ENCODE data around the gene TAX1BP3. TPM values are rescaled to one million over a fixed set of nuclear protein-coding genes. Genes with fewer than 3 reads are reported as not detected.

Gene TAX1BP3
- total RNA-seq, 4 donors from 2014 or later = 103 to 245 (median 202) TPM

- Histone ChIP-seq H3K4me1 (peaks cover 20% of the 10 kb centered on the region), H3K9me3 (peaks cover 4% of the 10 kb centered on the region), H3K27me3 (peaks cover 72% of the 10 kb centered on the region), H3K36me3 (no peaks in the 10 kb centered on the region), H3K4me3 (peak within 1 kb of the TSS; percentile 53), H3K27ac (no peak within 1 kb of the TSS)
- no peak for DNase-seq (ENCODE audit: low spot score in 2 of 2)
- TF ChIP-seq CTCF (IDR thresholded peaks at IDR 0.05) (no peak), POLR2AphosphoS5 (IDR thresholded peaks at IDR 0.05) (no peak), POLR2A (IDR thresholded peaks at IDR 0.05) (no peak), EP300 (IDR thresholded peaks at IDR 0.05) (no peak)
- WGBS = under 1% methylated on average over 16 of the region's 65 CpGs
Measured at GRCh38 chr17:3695723-3696411, 27.5 kb upstream of the TAX1BP3 start, which contains the start of gene P2RX5. Gene P2RX5, minus strand, starts transcription at chr17:3696155. Its CDS starts 150 bp downstream, at chr17:3696005.

GRCh38 chr17:3695129-3695722 is 26.8 kb upstream of the TAX1BP3 start:
- 9% methylated on average over 3 of the region's 17 CpGs for WGBS
- Histone ChIP-seq H3K9me3 (peaks cover 4% of the 10 kb centered on the region), H3K27ac (no peak overlapping the region), H3K36me3 (no peaks in the 10 kb centered on the region), H3K4me3 (peak overlapping the region; percentile 53), H3K27me3 (peaks cover 76% of the 10 kb centered on the region), H3K4me1 (peaks cover 20% of the 10 kb centered on the region)
- TF ChIP-seq CTCF (IDR thresholded peaks at IDR 0.05) (no peak), POLR2AphosphoS5 (IDR thresholded peaks at IDR 0.05) (no peak), EP300 (IDR thresholded peaks at IDR 0.05) (no peak), POLR2A (IDR thresholded peaks at IDR 0.05) (no peak)
- DNase-seq (ENCODE audit: low spot score in 2 of 2) = no peak

GRCh38 chr17:3693829-3694231 is 25.5 kb upstream of the TAX1BP3 start:
- Histone ChIP-seq H3K4me3 (no peak overlapping the region), H3K27ac (no peak overlapping the region), H3K9me3 (peaks cover 4% of the 10 kb centered on the region), H3K36me3 (no peaks in the 10 kb centered on the region), H3K27me3 (peaks cover 76% of the 10 kb centered on the region), H3K4me1 (peaks cover 20% of the 10 kb centered on the region)
- WGBS = 69% methylated on average over 9 of the region's 9 CpGs
- DNase-seq (ENCODE audit: low spot score in 2 of 2) = no peak
- no peak for TF ChIP-seq POLR2AphosphoS5 (IDR thresholded peaks at IDR 0.05)
- no peak for TF ChIP-seq EP300 (IDR thresholded peaks at IDR 0.05)

- H3K4me3 ChIP-seq = no peak overlapping the region
- H3K27me3 ChIP-seq = peaks cover 72% of the 10 kb centered on the region
- no peak for DNase-seq (ENCODE audit: low spot score in 2 of 2)
- WGBS = 62% methylated on average over 4 of the region's 4 CpGs
- peaks cover 20% of the 10 kb centered on the region for H3K4me1 ChIP-seq
- TF ChIP-seq CTCF (IDR thresholded peaks at IDR 0.05) (no peak), EP300 (IDR thresholded peaks at IDR 0.05) (no peak), POLR2A (IDR thresholded peaks at IDR 0.05) (no peak), POLR2AphosphoS5 (IDR thresholded peaks at IDR 0.05) (no peak)
- H3K27ac ChIP-seq = no peak overlapping the region
- no peaks in the 10 kb centered on the region for H3K36me3 ChIP-seq
- no peaks in the 10 kb centered on the region for H3K9me3 ChIP-seq
Measured at GRCh38 chr17:3693141-3693540, 24.8 kb upstream of the TAX1BP3 start.

- TF ChIP-seq POLR2AphosphoS5 (IDR thresholded peaks at IDR 0.05) (no peak), CTCF (IDR thresholded peaks at IDR 0.05) (no peak), EP300 (IDR thresholded peaks at IDR 0.05) (no peak), POLR2A (IDR thresholded peaks at IDR 0.05) (no peak)
- no peaks in the 10 kb centered on the region for H3K9me3 ChIP-seq
- WGBS = 85% methylated on average over 9 of the region's 9 CpGs
- no peak overlapping the region for H3K27ac ChIP-seq
- H3K27me3 ChIP-seq = peaks cover 64% of the 10 kb centered on the region
- peaks cover 20% of the 10 kb centered on the region for H3K4me1 ChIP-seq
- no peak overlapping the region for H3K4me3 ChIP-seq
- no peak for DNase-seq (ENCODE audit: low spot score in 2 of 2)
- H3K36me3 ChIP-seq = no peaks in the 10 kb centered on the region
Measured at GRCh38 chr17:3692346-3692745, 24.0 kb upstream of the TAX1BP3 start.
